Mesendoderm (in vitro differentiated cells): ENCODE data around the gene ANO6.

Experiments
- DNase-seq: peaks from one replicate; pipeline ENCODE4 v3.0.0; 2013
- H2AK5ac ChIP-seq: 2 replicates; pipeline ENCODE4 v1.6.1; 2013; ENCODE audit warnings: low read length, inconsistent platforms
- H2BK120ac ChIP-seq: 2 replicates; pipeline ENCODE4 v1.6.1; 2013; ENCODE audit warnings: low read depth, mild to moderate bottlenecking, low read length, moderate library complexity, mixed read lengths
- H2BK15ac ChIP-seq: replicated peaks from 2 replicates; pipeline ENCODE4 v1.6.1; 2013; ENCODE audit warnings: low read depth, mild to moderate bottlenecking, moderate library complexity
- H2BK5ac ChIP-seq: 2 replicates; pipeline ENCODE4 v1.6.1; 2013; ENCODE audit warnings: low read length, inconsistent platforms
- H3K18ac ChIP-seq: 2 replicates; pipeline ENCODE4 v1.6.1; 2013; ENCODE audit warnings: mild to moderate bottlenecking, low read length, mixed read lengths
- H3K23ac ChIP-seq: one replicate; pipeline ENCODE4 v1.6.1; 2013; ENCODE audit warnings: low read length
- H3K27ac ChIP-seq: 2 replicates; pipeline ENCODE4 v1.5.1; 2013; ENCODE audit warnings: low read depth, mild to moderate bottlenecking, inconsistent platforms, low read length, moderate library complexity
- H3K27me3 ChIP-seq: 2 replicates; pipeline ENCODE4 v1.6.1; 2013; ENCODE audit warnings: low read length, control low read depth, mild to moderate bottlenecking, inconsistent platforms; ENCODE audit not compliant: insufficient read depth, poor library complexity
- H3K36me3 ChIP-seq: 2 replicates; pipeline ENCODE4 v1.6.1; 2013; ENCODE audit warnings: low read length, inconsistent platforms; ENCODE audit not compliant: control insufficient read depth, insufficient read depth
- H3K4ac ChIP-seq: one replicate; pipeline ENCODE4 v1.6.1; 2013; ENCODE audit warnings: low read depth, mild to moderate bottlenecking, low read length, moderate library complexity
- H3K4me1 ChIP-seq: 2 replicates; pipeline ENCODE4 v1.6.1; 2013; ENCODE audit warnings: low read depth, low read length, inconsistent platforms; ENCODE audit not compliant: control insufficient read depth
- H3K4me2 ChIP-seq: 2 replicates; pipeline ENCODE4 v1.6.1; 2013; ENCODE audit warnings: low read length
- H3K4me3 ChIP-seq: 2 replicates; pipeline ENCODE4 v1.5.1; 2013; ENCODE audit warnings: mild to moderate bottlenecking, low read length
- H3K56ac ChIP-seq: one replicate; pipeline ENCODE4 v1.6.1; 2013; ENCODE audit warnings: low read length
- H3K79me1 ChIP-seq: 2 replicates; pipeline ENCODE4 v1.6.1; 2013; ENCODE audit warnings: low read length, inconsistent platforms
- H3K79me2 ChIP-seq: 2 replicates; pipeline ENCODE4 v1.6.1; 2013; ENCODE audit warnings: mild to moderate bottlenecking, low read length; ENCODE audit not compliant: control insufficient read depth, insufficient read depth
- H3K9ac ChIP-seq: 2 replicates; pipeline ENCODE4 v1.6.1; 2013; ENCODE audit warnings: low read length, inconsistent platforms
- H4K5ac ChIP-seq: one replicate; pipeline ENCODE4 v1.6.1; 2013; ENCODE audit warnings: low read length
- H4K8ac ChIP-seq: one replicate; pipeline ENCODE4 v1.6.1; 2013; ENCODE audit warnings: low read depth, mild to moderate bottlenecking, control low read depth, low read length, moderate library complexity
- WGBS: extraction: QIAGEN DNeasy Blood & Tissue Kit; methylation state at CpG from one replicate; pipeline ENCODE4 v1.1.7; 2013; ENCODE audit warnings: low lambda C conversion rate, missing lambda C conversion rate; ENCODE audit not compliant: insufficient coverage; ENCODE audit errors: extremely low coverage; 5-methylcytosine and 5-hydroxymethylcytosine counted together

The ANO6 gene

DNA sequence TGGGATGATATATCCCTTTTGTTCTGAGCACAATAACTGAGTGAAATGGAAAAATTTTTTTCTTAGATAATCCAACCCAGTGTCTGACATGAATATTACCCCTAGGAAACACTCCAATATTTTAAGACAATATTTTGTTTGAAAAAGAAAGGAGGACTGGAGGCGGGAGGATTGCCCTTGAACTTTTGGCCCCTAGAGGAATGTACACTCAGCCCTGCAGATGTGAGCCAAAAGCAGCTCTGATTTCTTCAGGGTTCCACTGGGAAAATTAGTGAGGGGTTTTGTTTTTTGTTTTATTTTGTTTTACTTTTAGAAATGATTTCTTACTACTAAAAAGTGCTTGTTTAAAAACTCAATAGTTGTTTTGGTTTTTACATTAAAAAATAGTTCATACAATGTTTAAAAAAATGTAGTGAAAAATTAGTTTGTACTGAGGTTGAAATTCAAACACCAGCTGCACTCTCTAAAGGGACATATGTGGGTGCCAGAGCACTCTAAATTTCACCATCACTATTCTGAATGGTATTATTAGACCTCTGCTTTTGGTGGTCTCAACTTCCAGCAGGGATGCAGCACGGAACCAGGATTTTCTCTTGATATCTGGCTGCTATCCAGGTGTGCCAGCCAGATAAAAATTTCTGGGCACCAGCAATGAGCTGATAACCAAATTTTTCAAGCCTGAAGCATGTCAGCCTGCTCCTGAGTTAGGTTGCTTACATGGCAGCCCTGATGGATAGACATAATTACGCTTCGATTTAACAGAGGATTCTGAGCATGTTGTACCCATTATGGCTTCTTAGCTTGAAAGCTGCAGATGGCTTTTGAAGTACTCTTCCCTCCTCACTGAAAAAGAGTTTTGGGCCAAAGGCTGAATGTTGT lies 141.9 kb downstream of the ANO6 start:
- Histone ChIP-seq H3K27me3 (no peaks in the 10 kb centered on the region), H3K4ac (no peak overlapping the region), H3K27ac (no peak overlapping the region), H2AK5ac (no peak overlapping the region), H3K9ac (no peak overlapping the region), H3K4me1 (no peaks in the 10 kb centered on the region), H3K18ac (no peak overlapping the region), H3K36me3 (no peaks in the 10 kb centered on the region), H4K5ac (no peak overlapping the region), H2BK5ac (no peak overlapping the region), H3K4me3 (no peak overlapping the region), H3K23ac (no peak overlapping the region), H3K79me1 (no peaks in the 10 kb centered on the region), H3K4me2 (no peak overlapping the region), H3K56ac (no peak overlapping the region), H2BK120ac (no peak overlapping the region), H3K79me2 (no peaks in the 10 kb centered on the region), H2BK15ac (no peak overlapping the region), H4K8ac (no peak overlapping the region)
- WGBS = no CpG with 5 or more reads among the region's 4 CpGs
- DNase-seq = no peak

GRCh38 chr12:45362291-45362690 lies 146.4 kb downstream of the ANO6 start:
- no peaks in the 10 kb centered on the region for H3K27me3 ChIP-seq
- no peaks in the 10 kb centered on the region for H3K79me2 ChIP-seq
- no peaks in the 10 kb centered on the region for H3K79me1 ChIP-seq
- no peak overlapping the region for H3K23ac ChIP-seq
- H3K56ac ChIP-seq = no peak overlapping the region
- no peak overlapping the region for H2BK15ac ChIP-seq
- H3K18ac ChIP-seq = no peak overlapping the region
- no peak overlapping the region for H2BK120ac ChIP-seq
- H3K4me2 ChIP-seq = no peak overlapping the region
- no peak overlapping the region for H3K4ac ChIP-seq
- H3K4me1 ChIP-seq = no peaks in the 10 kb centered on the region
- H2BK5ac ChIP-seq = no peak overlapping the region
- no peaks in the 10 kb centered on the region for H3K36me3 ChIP-seq
- DNase-seq = no peak
- no peak overlapping the region for H2AK5ac ChIP-seq
- no peak overlapping the region for H4K8ac ChIP-seq
- no peak overlapping the region for H4K5ac ChIP-seq
- no peak overlapping the region for H3K9ac ChIP-seq
- H3K27ac ChIP-seq = no peak overlapping the region
- no peak overlapping the region for H3K4me3 ChIP-seq

GRCh38 chr12:45363903-45364302 lies 148.0 kb downstream of the ANO6 start:
- no peaks in the 10 kb centered on the region for H3K79me1 ChIP-seq
- no peak overlapping the region for H3K4me3 ChIP-seq
- no peaks in the 10 kb centered on the region for H3K4me1 ChIP-seq
- H3K23ac ChIP-seq = no peak overlapping the region
- H3K36me3 ChIP-seq = no peaks in the 10 kb centered on the region
- H3K4me2 ChIP-seq = no peak overlapping the region
- no peak overlapping the region for H3K56ac ChIP-seq
- no peak overlapping the region for H2BK120ac ChIP-seq
- H3K9ac ChIP-seq = no peak overlapping the region
- no peak overlapping the region for H2BK15ac ChIP-seq
- H4K5ac ChIP-seq = no peak overlapping the region
- H3K18ac ChIP-seq = no peak overlapping the region
- DNase-seq = no peak
- H4K8ac ChIP-seq = no peak overlapping the region
- H2AK5ac ChIP-seq = no peak overlapping the region
- no peaks in the 10 kb centered on the region for H3K27me3 ChIP-seq
- H3K4ac ChIP-seq = no peak overlapping the region
- no peak overlapping the region for H2BK5ac ChIP-seq
- H3K27ac ChIP-seq = no peak overlapping the region
- no peaks in the 10 kb centered on the region for H3K79me2 ChIP-seq

GRCh38 chr12:45368841-45369489 lies 153.1 kb downstream of the ANO6 start:
- no CpG with 5 or more reads among the region's 3 CpGs for WGBS
- H3K4me1 ChIP-seq = no peaks in the 10 kb centered on the region

DNA sequence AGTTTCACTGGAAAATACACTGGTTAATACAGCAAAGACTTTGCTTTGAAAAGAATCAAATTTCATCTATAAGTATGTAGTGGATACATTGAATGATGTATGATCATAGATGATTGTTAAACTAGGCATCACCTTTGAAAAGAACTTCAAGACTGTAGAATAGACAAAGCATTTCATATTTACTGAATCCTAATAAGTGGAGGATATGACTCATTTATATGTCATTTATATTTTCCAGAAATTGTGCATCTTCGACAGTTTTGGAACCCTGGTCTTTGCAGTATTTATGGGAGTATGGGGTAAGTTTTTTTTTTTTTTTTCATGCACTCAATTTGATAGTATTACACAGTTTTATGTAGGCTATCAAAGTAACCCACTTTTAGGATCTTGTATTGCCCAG lies 161.9 kb downstream of the ANO6 start:
- Histone ChIP-seq H3K36me3 (peaks cover 2% of the 10 kb centered on the region), H2BK15ac (no peak overlapping the region), H4K5ac (no peak overlapping the region), H3K9ac (no peak overlapping the region), H3K4ac (no peak overlapping the region), H3K4me3 (no peak overlapping the region), H3K79me1 (no peaks in the 10 kb centered on the region), H3K4me2 (no peak overlapping the region), H3K56ac (no peak overlapping the region), H3K4me1 (no peaks in the 10 kb centered on the region), H2BK5ac (no peak overlapping the region), H2AK5ac (no peak overlapping the region), H3K27ac (no peak overlapping the region), H3K18ac (no peak overlapping the region), H3K27me3 (no peaks in the 10 kb centered on the region), H2BK120ac (no peak overlapping the region), H3K23ac (no peak overlapping the region), H3K79me2 (no peaks in the 10 kb centered on the region), H4K8ac (no peak overlapping the region)
- no peak for DNase-seq
- no CpG with 5 or more reads among the region's 1 CpG for WGBS

More at GRCh38 chr12:45368841-45369489, 153.1 kb downstream of the ANO6 start:
- Histone ChIP-seq H3K79me1 (no peaks in the 10 kb centered on the region), H3K9ac (no peak overlapping the region), H2BK5ac (no peak overlapping the region), H3K36me3 (no peaks in the 10 kb centered on the region), H3K79me2 (no peaks in the 10 kb centered on the region), H4K8ac (no peak overlapping the region), H4K5ac (no peak overlapping the region), H3K4me3 (no peak overlapping the region), H2BK120ac (no peak overlapping the region), H3K23ac (no peak overlapping the region), H3K18ac (no peak overlapping the region), H3K4ac (no peak overlapping the region), H2AK5ac (no peak overlapping the region), H3K27ac (no peak overlapping the region), H3K4me2 (no peak overlapping the region), H3K27me3 (no peaks in the 10 kb centered on the region), H3K56ac (no peak overlapping the region), H2BK15ac (no peak overlapping the region)
- no peak for DNase-seq
